ENCODE results near the gene DLGAP3. TPM values are rescaled to one million over a fixed set of nuclear protein-coding genes. Genes with fewer than 3 reads are reported as not detected.

The DLGAP3 gene
- total and polyA plus RNA-seq, 2 of the 13 experiments (the other 11 are each of a cell fraction or from before 2014, with no cell fraction given): 0.03 to 0.04 TPM

GRCh38 chr1:34884961-34885360 is 44.5 kb downstream of the DLGAP3 start:
- no peaks in the 10 kb centered on the region; the same call in 1 of the 2 replicates for H3K4me1 ChIP-seq (ENCODE audit: insufficient read depth, low read length)
- intact Hi-C loops (cut with micrococcal nuclease; ENCODE audit: unreplicated experiment): no loop called here
- no peaks in the 10 kb centered on the region for H3K79me2 ChIP-seq (ENCODE audit: insufficient read depth, low read length)
- no TSS peak for BruUV-seq (replicated peaks)
- POLR2A ChIA-PET: interaction anchor here (0.7 kb wide), 1 partner anchor 25 kb away, joined by 3 read pairs; the partner anchor contains the start of gene SMIM12
- H3K4me2 ChIP-seq (ENCODE audit: low read depth, low read length): peak overlapping the region; percentile 54
- in situ Hi-C loops (cut with HindIII; ENCODE audit: extremely low pct_ligation_motif_present, low pct_unique_long_range_greater_than_20kb): no loop called here
- no peaks in the 10 kb centered on the region for H4K20me1 ChIP-seq (ENCODE audit: insufficient read depth, low read length)
- peaks cover 3 to 39% of the 10 kb centered on the region in 2 experiments; a peak in 3 of 5 replicates for H3K27me3 ChIP-seq (ENCODE audit: control insufficient read depth in 1 of 2, insufficient read depth in 2 of 2, low read length in 2 of 2)
- H3K9me3 ChIP-seq (ENCODE audit: low read length): no peaks in the 10 kb centered on the region
- 5% methylated on average over 10 of the region's 19 CpGs for WGBS (ENCODE audit: low lambda C conversion rate)
- ATAC-seq (peak; percentile 93), FAIRE-seq (no peak), DNase-seq (ENCODE audit: low spot score) (peak; percentile 27)
- CTCF ChIA-PET (ENCODE audit: low intra/inter-chr PET ratio, low total read pairs): interaction anchor here (1.2 to 1.8 kb wide), 2 partner anchors 32 to 98 kb away, joined by 3 to 4 read pairs; no protein-coding TSS in a partner anchor
- no peak overlapping the region for H3K27ac ChIP-seq (ENCODE audit: extremely low read length, insufficient read depth, low read length)
- no peaks in the 10 kb centered on the region for H3K36me3 ChIP-seq (replicated peaks in 1 of 2; ENCODE audit: control insufficient read depth in 1 of 2, insufficient read depth in 2 of 2, low read length in 2 of 2)
- no peak overlapping the region for H2AFZ ChIP-seq (ENCODE audit: low read length)
- H3K9ac ChIP-seq (ENCODE audit: insufficient read depth, low read depth, low read length): no peak overlapping the region
- H3K4me3 ChIP-seq (replicated peaks in 1 of 3; ENCODE audit: insufficient read depth in 1 of 3, low read depth in 2 of 3, low read length in 3 of 3): peak overlapping the region in 1 of 3 experiments; percentile 59; a peak in 2 of 6 replicates
- TF ChIP-seq, protein P1, sequence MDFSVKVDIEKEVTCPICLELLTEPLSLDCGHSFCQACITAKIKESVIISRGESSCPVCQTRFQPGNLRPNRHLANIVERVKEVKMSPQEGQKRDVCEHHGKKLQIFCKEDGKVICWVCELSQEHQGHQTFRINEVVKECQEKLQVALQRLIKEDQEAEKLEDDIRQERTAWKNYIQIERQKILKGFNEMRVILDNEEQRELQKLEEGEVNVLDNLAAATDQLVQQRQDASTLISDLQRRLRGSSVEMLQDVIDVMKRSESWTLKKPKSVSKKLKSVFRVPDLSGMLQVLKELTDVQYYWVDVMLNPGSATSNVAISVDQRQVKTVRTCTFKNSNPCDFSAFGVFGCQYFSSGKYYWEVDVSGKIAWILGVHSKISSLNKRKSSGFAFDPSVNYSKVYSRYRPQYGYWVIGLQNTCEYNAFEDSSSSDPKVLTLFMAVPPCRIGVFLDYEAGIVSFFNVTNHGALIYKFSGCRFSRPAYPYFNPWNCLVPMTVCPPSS (IDR thresholded peaks at IDR 0.05): no peak
- TF ChIP-seq ZNF777 (CRISPR knock-in tag; IDR thresholded peaks at IDR 0.05) (peak; percentile 76; the same call in 1 of the 2 replicates), AGO2 (optimal IDR thresholded peaks at IDR 0.05; ENCODE audit: low read depth, low read length) (no peak), ZNF570 (CRISPR knock-in tag; IDR thresholded peaks at IDR 0.05; ENCODE audit: borderline replicate concordance) (no peak), SMC3 (IDR thresholded peaks at IDR 0.05; ENCODE audit: low read length) (0 out of 2 replicates have a peak, but pooled peaks have one; percentile 3), IKZF4 (CRISPR knock-in tag; IDR thresholded peaks at IDR 0.05; ENCODE audit: borderline replicate concordance, low read depth, not compliant biosample characterization) (no peak), STAG1 (CRISPR knock-in tag; IDR thresholded peaks at IDR 0.05) (peak; percentile 23; the same call in 1 of the 2 replicates), CENPT (CRISPR knock-in tag; IDR thresholded peaks at IDR 0.05; ENCODE audit: low read depth) (no peak), FLYWCH1 (CRISPR knock-in tag; IDR thresholded peaks at IDR 0.05) (no peak), TOE1 (CRISPR knock-in tag; IDR thresholded peaks at IDR 0.05) (no peak), CHD4 (IDR thresholded peaks at IDR 0.05; ENCODE audit: borderline replicate concordance, low read length) (no peak), ZNF589 (CRISPR knock-in tag; conservative IDR thresholded peaks at IDR 0.05) (no peak), JDP2 (CRISPR knock-in tag; IDR thresholded peaks at IDR 0.05; ENCODE audit: borderline replicate concordance) (no peak), XRCC5 (optimal IDR thresholded peaks at IDR 0.05; ENCODE audit: low read length) (peak; percentile 28)
- TF ChIP-seq, protein P2, sequence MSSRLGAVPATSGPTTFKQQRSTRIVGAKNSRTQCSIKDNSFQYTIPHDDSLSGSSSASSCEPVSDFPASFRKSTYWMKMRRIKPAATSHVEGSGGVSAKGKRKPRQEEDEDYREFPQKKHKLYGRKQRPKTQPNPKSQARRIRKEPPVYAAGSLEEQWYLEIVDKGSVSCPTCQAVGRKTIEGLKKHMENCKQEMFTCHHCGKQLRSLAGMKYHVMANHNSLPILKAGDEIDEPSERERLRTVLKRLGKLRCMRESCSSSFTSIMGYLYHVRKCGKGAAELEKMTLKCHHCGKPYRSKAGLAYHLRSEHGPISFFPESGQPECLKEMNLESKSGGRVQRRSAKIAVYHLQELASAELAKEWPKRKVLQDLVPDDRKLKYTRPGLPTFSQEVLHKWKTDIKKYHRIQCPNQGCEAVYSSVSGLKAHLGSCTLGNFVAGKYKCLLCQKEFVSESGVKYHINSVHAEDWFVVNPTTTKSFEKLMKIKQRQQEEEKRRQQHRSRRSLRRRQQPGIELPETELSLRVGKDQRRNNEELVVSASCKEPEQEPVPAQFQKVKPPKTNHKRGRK (CRISPR knock-in tag; IDR thresholded peaks at IDR 0.05): no peak
- TF ChIP-seq, protein P3, sequence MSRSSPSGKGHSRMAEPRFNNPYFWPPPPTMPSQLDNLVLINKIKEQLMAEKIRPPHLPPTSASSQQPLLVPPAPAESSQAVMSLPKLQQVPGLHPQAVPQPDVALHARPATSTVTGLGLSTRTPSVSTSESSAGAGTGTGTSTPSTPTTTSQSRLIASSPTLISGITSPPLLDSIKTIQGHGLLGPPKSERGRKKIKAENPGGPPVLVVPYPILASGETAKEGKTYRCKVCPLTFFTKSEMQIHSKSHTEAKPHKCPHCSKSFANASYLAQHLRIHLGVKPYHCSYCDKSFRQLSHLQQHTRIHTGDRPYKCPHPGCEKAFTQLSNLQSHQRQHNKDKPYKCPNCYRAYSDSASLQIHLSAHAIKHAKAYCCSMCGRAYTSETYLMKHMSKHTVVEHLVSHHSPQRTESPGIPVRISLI (CRISPR knock-in tag; IDR thresholded peaks at IDR 0.05; ENCODE audit: borderline replicate concordance): no peak
- TF ChIP-seq, protein P4, sequence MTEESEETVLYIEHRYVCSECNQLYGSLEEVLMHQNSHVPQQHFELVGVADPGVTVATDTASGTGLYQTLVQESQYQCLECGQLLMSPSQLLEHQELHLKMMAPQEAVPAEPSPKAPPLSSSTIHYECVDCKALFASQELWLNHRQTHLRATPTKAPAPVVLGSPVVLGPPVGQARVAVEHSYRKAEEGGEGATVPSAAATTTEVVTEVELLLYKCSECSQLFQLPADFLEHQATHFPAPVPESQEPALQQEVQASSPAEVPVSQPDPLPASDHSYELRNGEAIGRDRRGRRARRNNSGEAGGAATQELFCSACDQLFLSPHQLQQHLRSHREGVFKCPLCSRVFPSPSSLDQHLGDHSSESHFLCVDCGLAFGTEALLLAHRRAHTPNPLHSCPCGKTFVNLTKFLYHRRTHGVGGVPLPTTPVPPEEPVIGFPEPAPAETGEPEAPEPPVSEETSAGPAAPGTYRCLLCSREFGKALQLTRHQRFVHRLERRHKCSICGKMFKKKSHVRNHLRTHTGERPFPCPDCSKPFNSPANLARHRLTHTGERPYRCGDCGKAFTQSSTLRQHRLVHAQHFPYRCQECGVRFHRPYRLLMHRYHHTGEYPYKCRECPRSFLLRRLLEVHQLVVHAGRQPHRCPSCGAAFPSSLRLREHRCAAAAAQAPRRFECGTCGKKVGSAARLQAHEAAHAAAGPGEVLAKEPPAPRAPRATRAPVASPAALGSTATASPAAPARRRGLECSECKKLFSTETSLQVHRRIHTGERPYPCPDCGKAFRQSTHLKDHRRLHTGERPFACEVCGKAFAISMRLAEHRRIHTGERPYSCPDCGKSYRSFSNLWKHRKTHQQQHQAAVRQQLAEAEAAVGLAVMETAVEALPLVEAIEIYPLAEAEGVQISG (CRISPR knock-in tag; IDR thresholded peaks at IDR 0.05): peak; percentile 36

Measured in HepG2 (cell line).